Measurements from ENCODE around the gene GSAP.

- TF ChIP-seq CTCF (conservative IDR thresholded peaks at IDR 0.05; ENCODE audit: low read depth, low read length) (no peak), POLR2A (IDR thresholded peaks at IDR 0.05; ENCODE audit: low read depth, low read length) (no peak), MXI1 (IDR thresholded peaks at IDR 0.05; ENCODE audit: borderline replicate concordance, low read depth, low read length) (no peak), RAD21 (IDR thresholded peaks at IDR 0.05; ENCODE audit: low read length) (no peak), BHLHE40 (IDR thresholded peaks at IDR 0.05; ENCODE audit: low read depth, low read length) (no peak), CEBPB (IDR thresholded peaks at IDR 0.05; ENCODE audit: low read depth, low read length) (no peak), CHD1 (IDR thresholded peaks at IDR 0.05; ENCODE audit: low read depth, low read length) (no peak), MAFK (IDR thresholded peaks at IDR 0.05; ENCODE audit: low read depth, low read length) (no peak), MAZ (IDR thresholded peaks at IDR 0.05; ENCODE audit: borderline replicate concordance, low read depth, low read length) (no peak)
Measured at GRCh38 chr7:77426052-77426404, 9.9 kb upstream of the GSAP start.

All from IMR-90 (cell line).